SK-N-SH treated with all-trans-retinoic acid at 6 μM for 48 hours (cell line): ENCODE results near the gene DOHH.

Experiments
- ATAC-seq: fragments of 200-7000 bp; cut with Tn5 transposase; 3 replicates; pipeline ENCODE4 v1.9.1; 2020; ENCODE audit warnings: mild to moderate bottlenecking, moderate library complexity
- ARNTL ChIP-seq: fragments of 450-650 bp; formaldehyde crosslinking; IDR thresholded peaks from 2 replicates; pipeline ENCODE4 v1.5.0; 2020; ENCODE audit warnings: low read depth, mild to moderate bottlenecking, moderate library complexity, borderline replicate concordance
- BACH2 ChIP-seq: fragments of 250-450 bp; sonication (Bioruptor Pico); IDR thresholded peaks from 2 replicates; pipeline ENCODE4 v1.9.0; 2021; ENCODE audit warnings: mild to moderate bottlenecking, borderline replicate concordance
- CREB5 ChIP-seq: fragments of 250-450 bp; sonication (Bioruptor Pico); IDR thresholded peaks from 2 replicates; pipeline ENCODE4 v1.5.1; 2020; ENCODE audit warnings: low read depth, mild to moderate bottlenecking, moderate library complexity
- CSDC2 ChIP-seq: fragments of 250-450 bp; sonication (Bioruptor Pico); IDR thresholded peaks from 2 replicates; pipeline ENCODE4 v1.5.0; 2020; ENCODE audit warnings: mild to moderate bottlenecking, moderate library complexity
- CSRNP3 ChIP-seq: fragments of 250-450 bp; sonication (Bioruptor Pico); IDR thresholded peaks from 2 replicates; pipeline ENCODE4 v1.5.1; 2021; ENCODE audit warnings: mild to moderate bottlenecking, moderate library complexity
- ESRRG ChIP-seq: fragments of 250-450 bp; sonication (Bioruptor Pico); IDR thresholded peaks from 2 replicates; pipeline ENCODE4 v1.6.1; 2021; ENCODE audit warnings: mild to moderate bottlenecking
- GLIS3 ChIP-seq: fragments of 250-450 bp; sonication (Bioruptor Pico); IDR thresholded peaks from 2 replicates; pipeline ENCODE4 v1.5.0; 2020; ENCODE audit warnings: mild to moderate bottlenecking, moderate library complexity
- ISL1 ChIP-seq: fragments of 250-450 bp; sonication (Bioruptor Pico); IDR thresholded peaks from 2 replicates; pipeline ENCODE4 v2.1.2; 2022; ENCODE audit warnings: mild to moderate bottlenecking, moderate library complexity
- OSR1 ChIP-seq: fragments of 250-450 bp; sonication (Bioruptor Pico); IDR thresholded peaks from 2 replicates; pipeline ENCODE4 v1.8.0; 2022; ENCODE audit warnings: moderate library complexity, mild to moderate bottlenecking, inconsistent platforms
- PATZ1 ChIP-seq: fragments of 250-450 bp; sonication (Bioruptor Pico); IDR thresholded peaks from 2 replicates; pipeline ENCODE4 v1.8.0; 2020; ENCODE audit warnings: mild to moderate bottlenecking, moderate library complexity, borderline replicate concordance
- POU6F1 ChIP-seq: fragments of 250-450 bp; sonication (Bioruptor Pico); IDR thresholded peaks from 2 replicates; pipeline ENCODE4 v1.8.0; 2021; ENCODE audit warnings: low read depth, mild to moderate bottlenecking, moderate library complexity, borderline replicate concordance
- PPARA ChIP-seq: fragments of 250-450 bp; sonication (Bioruptor Pico); IDR thresholded peaks from 2 replicates; pipeline ENCODE4 v1.5.0; 2020; ENCODE audit warnings: mild to moderate bottlenecking, borderline replicate concordance
- RARB ChIP-seq: fragments of 250-450 bp; sonication (Bioruptor Pico); IDR thresholded peaks from 2 replicates; pipeline ENCODE4 v1.8.0; 2021; ENCODE audit warnings: mild to moderate bottlenecking, moderate library complexity
- SNAI2 ChIP-seq: fragments of 250-450 bp; sonication (Bioruptor Pico); IDR thresholded peaks from 2 replicates; pipeline ENCODE4 v1.5.0; 2020; ENCODE audit warnings: mild to moderate bottlenecking, moderate library complexity
- TCF4 ChIP-seq: fragments of 250-450 bp; sonication (Bioruptor Pico); IDR thresholded peaks from 2 replicates; pipeline ENCODE4 v1.8.0; 2021; ENCODE audit warnings: mild to moderate bottlenecking, moderate library complexity, borderline replicate concordance
- TOX ChIP-seq: fragments of 250-450 bp; sonication (Bioruptor Pico); IDR thresholded peaks from 2 replicates; pipeline ENCODE4 v1.8.0; 2021; ENCODE audit warnings: mild to moderate bottlenecking, moderate library complexity, borderline replicate concordance
- ZC3H10 ChIP-seq: fragments of 250-450 bp; sonication (Bioruptor Pico); IDR thresholded peaks from 2 replicates; pipeline ENCODE4 v1.5.1; 2021; ENCODE audit warnings: mild to moderate bottlenecking, moderate library complexity
- ZFP30 ChIP-seq: fragments of 450-650 bp; formaldehyde crosslinking; IDR thresholded peaks from 2 replicates; pipeline ENCODE4 v1.5.0; 2022; ENCODE audit warnings: mild to moderate bottlenecking, moderate library complexity
- ZNF565 ChIP-seq: fragments of 450-650 bp; formaldehyde crosslinking; conservative IDR thresholded peaks from 2 replicates; pipeline ENCODE4 v1.5.0; 2020; ENCODE audit warnings: low read depth, mild to moderate bottlenecking, moderate library complexity
- ZNF8 ChIP-seq: fragments of 450-650 bp; formaldehyde crosslinking; IDR thresholded peaks from 2 replicates; pipeline ENCODE4 v1.5.0; 2020; ENCODE audit warnings: mild to moderate bottlenecking, moderate library complexity

DOHH gene

GRCh38 chr19:3516675-3517207 is 16.3 kb upstream of the DOHH start:
- ATAC-seq: no peak

GRCh38 chr19:3515891-3516422 is 15.5 kb upstream of the DOHH start:
- no peak for ATAC-seq
- TF ChIP-seq CSRNP3 (CRISPR knock-in tag): no peak
- no peak for TF ChIP-seq TOX
- TF ChIP-seq CREB5 (CRISPR knock-in tag): no peak
- no peak for TF ChIP-seq ZFP30 (CRISPR knock-in tag)
- no peak for TF ChIP-seq CSDC2
- TF ChIP-seq PPARA (CRISPR knock-in tag): no peak
- TF ChIP-seq ISL1: no peak
- TF ChIP-seq BACH2 (CRISPR knock-in tag): no peak
- TF ChIP-seq GLIS3 (CRISPR knock-in tag): no peak
- no peak for TF ChIP-seq ZNF565 (CRISPR knock-in tag)
- no peak for TF ChIP-seq SNAI2 (CRISPR knock-in tag)
- no peak for TF ChIP-seq ZC3H10
- TF ChIP-seq OSR1 (CRISPR knock-in tag): no peak
- TF ChIP-seq RARB: no peak
- no peak for TF ChIP-seq POU6F1 (CRISPR knock-in tag)

More at GRCh38 chr19:3516675-3517207, 16.3 kb upstream of the DOHH start:
- TF ChIP-seq TOX (no peak), TCF4 (CRISPR knock-in tag) (no peak)

- no peak for ATAC-seq
Measured at GRCh38 chr19:3514930-3515329, 14.5 kb upstream of the DOHH start.

GRCh38 chr19:3513229-3514140 is 13.0 kb upstream of the DOHH start:
- TF ChIP-seq ESRRG: no peak
- TF ChIP-seq ZNF565 (CRISPR knock-in tag): no peak

More at GRCh38 chr19:3514930-3515329, 14.5 kb upstream of the DOHH start:
- TF ChIP-seq GLIS3 (CRISPR knock-in tag): no peak
- TF ChIP-seq ARNTL (CRISPR knock-in tag): no peak
- TF ChIP-seq ZNF8 (CRISPR knock-in tag): no peak
- TF ChIP-seq PATZ1 (CRISPR knock-in tag): no peak
- no peak for TF ChIP-seq SNAI2 (CRISPR knock-in tag)
- TF ChIP-seq ESRRG: no peak
- TF ChIP-seq TCF4 (CRISPR knock-in tag): no peak

More at GRCh38 chr19:3513229-3514140, 13.0 kb upstream of the DOHH start:
- ATAC-seq: no peak
